Activated naive CD8-positive, alpha-beta T cell treated with anti-CD3 and anti-CD28 coated beads, Interleukin-2, amount 10 ng/mL, durations not matched to agents 7 days and 5 days (primary cell): ENCODE results near the gene PITX2. TPM values are rescaled to one million over a fixed set of nuclear protein-coding genes. Genes with fewer than 3 reads are reported as not detected.

Source experiments
- ATAC-seq: fragments of 150-1000 bp; cut with Tn5 transposase; one replicate; pipeline ENCODE4 v1.10.0; 2021; ENCODE audit warnings: low read depth, moderate library complexity
- POLR2A ChIA-PET: fragments of 350-600 bp; sonication (Branson Sonifier 250); formaldehyde crosslinking; loops from one replicate; lab custom pipeline; 2021; ENCODE audit warnings: antibody characterized with exemption; lab: Charles Lee
- DNase-seq: peaks from one replicate; pipeline ENCODE4 v3.0.0; 2021
- H3K27ac Mint-ChIP-seq: one replicate; pipeline ENCODE4 v1.8.0; 2022; ENCODE audit warnings: mild to moderate bottlenecking, mixed read lengths
- H3K27me3 Mint-ChIP-seq: one replicate; pipeline ENCODE4 v1.8.0; 2022; ENCODE audit warnings: mild to moderate bottlenecking, moderate library complexity, mixed read lengths
- H3K36me3 Mint-ChIP-seq: one replicate; pipeline ENCODE4 v1.8.0; 2021; ENCODE audit warnings: mild to moderate bottlenecking, mixed read lengths
- H3K4me1 Mint-ChIP-seq: one replicate; pipeline ENCODE4 v1.8.0; 2021; ENCODE audit warnings: mixed read lengths
- H3K4me3 Mint-ChIP-seq: one replicate; pipeline ENCODE4 v1.8.0; 2022; ENCODE audit warnings: mild to moderate bottlenecking, moderate library complexity, mixed read lengths
- H3K9me3 Mint-ChIP-seq: one replicate; pipeline ENCODE4 v1.8.0; 2021; ENCODE audit warnings: mixed read lengths
- total RNA-seq, 2 experiments: library from RNA; stranded (reverse); gene quantifications; one replicate each; pipeline ENCODE4 v1.2.3, GENCODE V29; 2021

The PITX2 gene
- total RNA-seq, 2 experiments from 2014 or later, result not detected

GRCh38 chr4:110641218-110641617 lies 18.3 kb upstream of the PITX2 start:
- POLR2A ChIA-PET, result no interaction called here
- no peak overlapping the region for H3K27ac Mint-ChIP-seq
- DNase-seq (no peak), ATAC-seq (no peak)
- H3K36me3 Mint-ChIP-seq, result peaks cover 5% of the 10 kb centered on the region
- peaks cover 8% of the 10 kb centered on the region for H3K9me3 Mint-ChIP-seq
- peaks cover 2% of the 10 kb centered on the region for H3K4me1 Mint-ChIP-seq
- peaks cover 75% of the 10 kb centered on the region for H3K27me3 Mint-ChIP-seq
- H3K4me3 Mint-ChIP-seq, result no peak overlapping the region

GRCh38 chr4:110640576-110640975 lies 17.7 kb upstream of the PITX2 start:
- POLR2A ChIA-PET, result no interaction called here
- peaks cover 2% of the 10 kb centered on the region for H3K4me1 Mint-ChIP-seq
- peaks cover 78% of the 10 kb centered on the region for H3K27me3 Mint-ChIP-seq
- DNase-seq (no peak), ATAC-seq (no peak)
- H3K9me3 Mint-ChIP-seq, result peaks cover 8% of the 10 kb centered on the region
- no peak overlapping the region for H3K27ac Mint-ChIP-seq
- no peak overlapping the region for H3K4me3 Mint-ChIP-seq
- H3K36me3 Mint-ChIP-seq, result peaks cover 5% of the 10 kb centered on the region

GRCh38 chr4:110639207-110640090 lies 16.6 kb upstream of the PITX2 start:
- Mint-ChIP-seq H3K36me3 (peaks cover 5% of the 10 kb centered on the region), H3K27ac (no peak overlapping the region), H3K9me3 (peaks cover 10% of the 10 kb centered on the region)

GRCh38 chr4:110638089-110638746 lies 15.3 kb upstream of the PITX2 start:
- ATAC-seq (no peak), DNase-seq (no peak)
- Mint-ChIP-seq H3K9me3 (peaks cover 10% of the 10 kb centered on the region), H3K36me3 (peaks cover 5% of the 10 kb centered on the region), H3K27ac (no peak overlapping the region), H3K4me3 (no peak overlapping the region), H3K27me3 (peaks cover 87% of the 10 kb centered on the region), H3K4me1 (peaks cover 2% of the 10 kb centered on the region)
- POLR2A ChIA-PET, result no interaction called here

More at GRCh38 chr4:110639207-110640090, 16.6 kb upstream of the PITX2 start:
- Mint-ChIP-seq H3K4me3 (no peak overlapping the region), H3K27me3 (peaks cover 83% of the 10 kb centered on the region), H3K4me1 (peaks cover 2% of the 10 kb centered on the region)
- no peak for DNase-seq
- ATAC-seq, result no peak
- POLR2A ChIA-PET, result no interaction called here

- POLR2A ChIA-PET, result no interaction called here
- peaks cover 5% of the 10 kb centered on the region for H3K36me3 Mint-ChIP-seq
- DNase-seq, result no peak
- peaks cover 87% of the 10 kb centered on the region for H3K27me3 Mint-ChIP-seq
- H3K4me1 Mint-ChIP-seq, result peaks cover 2% of the 10 kb centered on the region
- peak overlapping the region; percentile 10 for H3K4me3 Mint-ChIP-seq
- peak overlapping the region; percentile 51 for H3K27ac Mint-ChIP-seq
- peaks cover 10% of the 10 kb centered on the region for H3K9me3 Mint-ChIP-seq
- no peak for ATAC-seq
Measured at GRCh38 chr4:110637408-110638088, 14.7 kb upstream of the PITX2 start.

GRCh38 chr4:110636680-110637407 lies 14.0 kb upstream of the PITX2 start:
- peaks cover 5% of the 10 kb centered on the region for H3K36me3 Mint-ChIP-seq
- POLR2A ChIA-PET, result no interaction called here
- H3K9me3 Mint-ChIP-seq, result peaks cover 10% of the 10 kb centered on the region
- H3K4me1 Mint-ChIP-seq, result peaks cover 6% of the 10 kb centered on the region
- H3K27me3 Mint-ChIP-seq, result peaks cover 88% of the 10 kb centered on the region
- ATAC-seq (no peak), DNase-seq (peak; percentile 30)
- no peak overlapping the region for H3K4me3 Mint-ChIP-seq
- peak overlapping the region; percentile 51 for H3K27ac Mint-ChIP-seq

- DNase-seq (no peak), ATAC-seq (no peak)
- no peak overlapping the region for H3K4me3 Mint-ChIP-seq
- H3K27ac Mint-ChIP-seq, result no peak overlapping the region
- peaks cover 7% of the 10 kb centered on the region for H3K4me1 Mint-ChIP-seq
- H3K36me3 Mint-ChIP-seq, result peaks cover 5% of the 10 kb centered on the region
- H3K9me3 Mint-ChIP-seq, result peaks cover 11% of the 10 kb centered on the region
- POLR2A ChIA-PET, result no interaction called here
- peaks cover 88% of the 10 kb centered on the region for H3K27me3 Mint-ChIP-seq
Measured at GRCh38 chr4:110636171-110636679, 13.3 kb upstream of the PITX2 start.

- DNase-seq (no peak), ATAC-seq (no peak)
- H3K36me3 Mint-ChIP-seq, result peaks cover 5% of the 10 kb centered on the region
- peaks cover 88% of the 10 kb centered on the region for H3K27me3 Mint-ChIP-seq
- no peak overlapping the region for H3K27ac Mint-ChIP-seq
- POLR2A ChIA-PET, result no interaction called here
- peaks cover 11% of the 10 kb centered on the region for H3K9me3 Mint-ChIP-seq
- H3K4me3 Mint-ChIP-seq, result no peak overlapping the region
- peaks cover 7% of the 10 kb centered on the region for H3K4me1 Mint-ChIP-seq
Measured at GRCh38 chr4:110635163-110635865, 12.4 kb upstream of the PITX2 start.

- Mint-ChIP-seq H3K36me3 (peaks cover 5% of the 10 kb centered on the region), H3K4me3 (no peak overlapping the region), H3K27ac (no peak overlapping the region), H3K9me3 (peaks cover 9% of the 10 kb centered on the region), H3K4me1 (peaks cover 7% of the 10 kb centered on the region), H3K27me3 (peaks cover 86% of the 10 kb centered on the region)
- no peak for DNase-seq
- POLR2A ChIA-PET, result no interaction called here
- ATAC-seq, result no peak
Measured at GRCh38 chr4:110634350-110635162, 11.7 kb upstream of the PITX2 start.

- Mint-ChIP-seq H3K9me3 (peaks cover 10% of the 10 kb centered on the region), H3K36me3 (peaks cover 3% of the 10 kb centered on the region), H3K27ac (peak overlapping the region; percentile 56), H3K4me1 (peaks cover 9% of the 10 kb centered on the region), H3K4me3 (no peak overlapping the region), H3K27me3 (peaks cover 82% of the 10 kb centered on the region)
- DNase-seq, result peak; percentile 31
- ATAC-seq, result no peak
- POLR2A ChIA-PET, result no interaction called here
Measured at GRCh38 chr4:110633358-110634341, 10.8 kb upstream of the PITX2 start.
